Neural cell (in vitro differentiated cells): ENCODE data around the gene TAF11L14. TPM values are rescaled to one million over a fixed set of nuclear protein-coding genes. Genes with fewer than 3 reads are reported as not detected.

Source experiments
- H2AFZ ChIP-seq: fragments of 200-600, 300-800 bp; sonication (generic), shearing (Covaris generic); 2 replicates; pipeline ENCODE4 v1.6.0; 2014; ENCODE audit warnings: low read depth, mild to moderate bottlenecking, antibody characterized with exemption, low read length, moderate library complexity
- H3F3A ChIP-seq: fragments of 200-600 bp; shearing (Covaris generic); 2 replicates; pipeline ENCODE4 v1.6.1; 2016; ENCODE audit warnings: mild to moderate bottlenecking, moderate library complexity, mixed read lengths, antibody characterized with exemption, low read length; ENCODE audit not compliant: insufficient read depth, poor library complexity, severe bottlenecking
- H3K27ac ChIP-seq: fragments of 200-600, 300-800 bp; sonication (generic), shearing (Covaris generic); 2 replicates; pipeline ENCODE4 v1.5.1; 2014; ENCODE audit warnings: mild to moderate bottlenecking, low read length, moderate library complexity
- H3K27me3 ChIP-seq: fragments of 300-800, 200-600 bp; sonication (generic), shearing (Covaris generic); 2 replicates; pipeline ENCODE4 v1.6.0; 2014; ENCODE audit warnings: mild to moderate bottlenecking, low read depth, low read length, moderate library complexity; ENCODE audit not compliant: insufficient read depth
- H3K36me3 ChIP-seq: fragments of 300-800, 200-600 bp; sonication (generic), shearing (Covaris generic); 2 replicates; pipeline ENCODE4 v1.5.1; 2014; ENCODE audit warnings: mild to moderate bottlenecking, antibody characterized with exemption, low read length, moderate library complexity; ENCODE audit not compliant: insufficient read depth
- H3K4me2 ChIP-seq: fragments of 300-800, 200-600 bp; sonication (generic), shearing (Covaris generic); 2 replicates; pipeline ENCODE4 v1.6.0; 2014; ENCODE audit warnings: mild to moderate bottlenecking, low read length
- H3K4me3 ChIP-seq: fragments of 300-800, 200-600 bp; sonication (generic), shearing (Covaris generic); 2 replicates; pipeline ENCODE4 v1.5.1; 2014; ENCODE audit warnings: mild to moderate bottlenecking, low read length, moderate library complexity
- H3K79me2 ChIP-seq: fragments of 200-600 bp; shearing (Covaris generic); replicated peaks from 2 replicates; pipeline ENCODE4 v1.6.0; 2014; ENCODE audit warnings: mild to moderate bottlenecking, low read length, moderate library complexity; ENCODE audit not compliant: insufficient read depth
- H3K9ac ChIP-seq: fragments of 300-800, 200-600 bp; sonication (generic), shearing (Covaris generic); 2 replicates; pipeline ENCODE4 v1.6.1; 2016; ENCODE audit warnings: mild to moderate bottlenecking, low read length, mixed read lengths
- H3K9me2 ChIP-seq: fragments of 200-600 bp; shearing (Covaris generic); 2 replicates; pipeline ENCODE4 v1.6.1; 2016; ENCODE audit warnings: mild to moderate bottlenecking, low read length, mixed read lengths; ENCODE audit not compliant: insufficient read depth
- H3K9me3 ChIP-seq: fragments of 200-600, 300-800 bp; sonication (generic), shearing (Covaris generic); 2 replicates; pipeline ENCODE4 v1.6.1; 2016; ENCODE audit warnings: mild to moderate bottlenecking, mixed run types, low read length, moderate library complexity, mixed read lengths
- H4K20me1 ChIP-seq: fragments of 200-600 bp; shearing (Covaris generic); 2 replicates; pipeline ENCODE4 v1.6.1; 2016; ENCODE audit warnings: mild to moderate bottlenecking, mixed run types; ENCODE audit not compliant: insufficient read depth
- EP300 ChIP-seq: fragments of 450-650 bp; conservative IDR thresholded peaks from 2 replicates; pipeline ENCODE4 v1.6.1; 2014; ENCODE audit warnings: antibody characterized with exemption, mild to moderate bottlenecking, moderate library complexity; ENCODE audit not compliant: poor library complexity, severe bottlenecking
- EZH2 ChIP-seq: fragments of 200-600, 300-800 bp; shearing (Covaris generic), sonication (generic); IDR thresholded peaks from 2 replicates; pipeline ENCODE4 v1.6.1; 2014; ENCODE audit warnings: antibody characterized with exemption, low read length, borderline replicate concordance, mild to moderate bottlenecking; ENCODE audit not compliant: insufficient read depth, poor library complexity, severe bottlenecking
- MXI1 ChIP-seq: fragments of 450-650 bp; conservative IDR thresholded peaks from 2 replicates; pipeline ENCODE4 v1.6.1; 2014; ENCODE audit warnings: antibody characterized with exemption, mild to moderate bottlenecking; ENCODE audit not compliant: poor library complexity, severe bottlenecking
- POLR2AphosphoS5 ChIP-seq: IDR thresholded peaks from 2 replicates; pipeline ENCODE4 v1.6.1; 2012
- RAD21 ChIP-seq: fragments of 450-650 bp; conservative IDR thresholded peaks from 2 replicates; pipeline ENCODE4 v1.6.1; 2014; ENCODE audit warnings: antibody characterized with exemption, mild to moderate bottlenecking, moderate library complexity
- SMC3 ChIP-seq: fragments of 450-650 bp; conservative IDR thresholded peaks from 2 replicates; pipeline ENCODE4 v1.6.1; 2014; ENCODE audit warnings: antibody characterized with exemption, mild to moderate bottlenecking, moderate library complexity; ENCODE audit not compliant: poor library complexity
- TAF1 ChIP-seq: IDR thresholded peaks from 2 replicates; pipeline ENCODE4 v1.6.1; 2012; ENCODE audit warnings: low read depth
- polyA plus RNA-seq: library from polyadenylated mRNA; depleted of rRNA; stranded (reverse); fragments of >200 nt; gene quantifications from 2 replicates; pipeline ENCODE4 v1.2.3, GENCODE V29; 2014
- TF ChIP-seq, protein P1 (sequence below): fragments of 450-650 bp; IDR thresholded peaks from 2 replicates; pipeline ENCODE4 v1.5.1; 2014; ENCODE audit warnings: antibody characterized with exemption, mild to moderate bottlenecking, moderate library complexity; ENCODE audit not compliant: poor library complexity, severe bottlenecking
- TF ChIP-seq, protein P2 (sequence below): IDR thresholded peaks from 2 replicates; pipeline ENCODE4 v1.6.1; 2012; ENCODE audit warnings: borderline replicate concordance

The TAF11L14 gene
- polyA plus RNA-seq, 1 donor from 2014 or later, result not detected

DNA sequence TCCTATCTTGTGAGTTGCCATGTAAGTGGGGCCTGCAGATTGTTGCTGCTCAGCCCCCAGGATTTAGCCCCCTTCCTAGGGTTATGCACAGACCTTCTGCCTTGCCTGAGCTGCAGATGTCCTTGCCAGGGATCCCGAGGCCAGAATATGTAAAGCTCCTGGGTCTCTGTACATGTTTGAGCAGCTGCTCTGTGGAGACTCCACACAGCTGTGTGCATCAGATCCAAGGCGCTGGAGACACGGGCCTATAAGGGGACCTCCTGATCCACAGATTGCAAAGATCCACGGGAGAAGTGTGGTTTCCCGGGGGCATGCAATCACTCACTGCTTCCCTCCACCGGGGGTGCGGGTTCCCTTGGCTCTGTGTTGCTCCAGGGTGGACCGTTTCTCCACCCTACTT is 28.9 kb downstream of the TAF11L14 start:
- H3K4me2 ChIP-seq, result no peak overlapping the region
- TF ChIP-seq EZH2, result no peak
- TF ChIP-seq, protein P1, sequence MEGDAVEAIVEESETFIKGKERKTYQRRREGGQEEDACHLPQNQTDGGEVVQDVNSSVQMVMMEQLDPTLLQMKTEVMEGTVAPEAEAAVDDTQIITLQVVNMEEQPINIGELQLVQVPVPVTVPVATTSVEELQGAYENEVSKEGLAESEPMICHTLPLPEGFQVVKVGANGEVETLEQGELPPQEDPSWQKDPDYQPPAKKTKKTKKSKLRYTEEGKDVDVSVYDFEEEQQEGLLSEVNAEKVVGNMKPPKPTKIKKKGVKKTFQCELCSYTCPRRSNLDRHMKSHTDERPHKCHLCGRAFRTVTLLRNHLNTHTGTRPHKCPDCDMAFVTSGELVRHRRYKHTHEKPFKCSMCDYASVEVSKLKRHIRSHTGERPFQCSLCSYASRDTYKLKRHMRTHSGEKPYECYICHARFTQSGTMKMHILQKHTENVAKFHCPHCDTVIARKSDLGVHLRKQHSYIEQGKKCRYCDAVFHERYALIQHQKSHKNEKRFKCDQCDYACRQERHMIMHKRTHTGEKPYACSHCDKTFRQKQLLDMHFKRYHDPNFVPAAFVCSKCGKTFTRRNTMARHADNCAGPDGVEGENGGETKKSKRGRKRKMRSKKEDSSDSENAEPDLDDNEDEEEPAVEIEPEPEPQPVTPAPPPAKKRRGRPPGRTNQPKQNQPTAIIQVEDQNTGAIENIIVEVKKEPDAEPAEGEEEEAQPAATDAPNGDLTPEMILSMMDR, result no peak
- no peak for TF ChIP-seq POLR2AphosphoS5
- no peak for TF ChIP-seq TAF1
- TF ChIP-seq MXI1, result no peak
- TF ChIP-seq EP300, result no peak
- TF ChIP-seq SMC3, result no peak
- TF ChIP-seq RAD21, result no peak
- TF ChIP-seq, protein P2, sequence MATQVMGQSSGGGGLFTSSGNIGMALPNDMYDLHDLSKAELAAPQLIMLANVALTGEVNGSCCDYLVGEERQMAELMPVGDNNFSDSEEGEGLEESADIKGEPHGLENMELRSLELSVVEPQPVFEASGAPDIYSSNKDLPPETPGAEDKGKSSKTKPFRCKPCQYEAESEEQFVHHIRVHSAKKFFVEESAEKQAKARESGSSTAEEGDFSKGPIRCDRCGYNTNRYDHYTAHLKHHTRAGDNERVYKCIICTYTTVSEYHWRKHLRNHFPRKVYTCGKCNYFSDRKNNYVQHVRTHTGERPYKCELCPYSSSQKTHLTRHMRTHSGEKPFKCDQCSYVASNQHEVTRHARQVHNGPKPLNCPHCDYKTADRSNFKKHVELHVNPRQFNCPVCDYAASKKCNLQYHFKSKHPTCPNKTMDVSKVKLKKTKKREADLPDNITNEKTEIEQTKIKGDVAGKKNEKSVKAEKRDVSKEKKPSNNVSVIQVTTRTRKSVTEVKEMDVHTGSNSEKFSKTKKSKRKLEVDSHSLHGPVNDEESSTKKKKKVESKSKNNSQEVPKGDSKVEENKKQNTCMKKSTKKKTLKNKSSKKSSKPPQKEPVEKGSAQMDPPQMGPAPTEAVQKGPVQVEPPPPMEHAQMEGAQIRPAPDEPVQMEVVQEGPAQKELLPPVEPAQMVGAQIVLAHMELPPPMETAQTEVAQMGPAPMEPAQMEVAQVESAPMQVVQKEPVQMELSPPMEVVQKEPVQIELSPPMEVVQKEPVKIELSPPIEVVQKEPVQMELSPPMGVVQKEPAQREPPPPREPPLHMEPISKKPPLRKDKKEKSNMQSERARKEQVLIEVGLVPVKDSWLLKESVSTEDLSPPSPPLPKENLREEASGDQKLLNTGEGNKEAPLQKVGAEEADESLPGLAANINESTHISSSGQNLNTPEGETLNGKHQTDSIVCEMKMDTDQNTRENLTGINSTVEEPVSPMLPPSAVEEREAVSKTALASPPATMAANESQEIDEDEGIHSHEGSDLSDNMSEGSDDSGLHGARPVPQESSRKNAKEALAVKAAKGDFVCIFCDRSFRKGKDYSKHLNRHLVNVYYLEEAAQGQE, result no peak
- no peaks in the 10 kb centered on the region for H3K9me2 ChIP-seq
- no peaks in the 10 kb centered on the region for H3F3A ChIP-seq
- H3K9ac ChIP-seq, result no peak overlapping the region
- no peaks in the 10 kb centered on the region for H3K9me3 ChIP-seq
- H3K36me3 ChIP-seq, result no peaks in the 10 kb centered on the region
- no peak overlapping the region for H3K27ac ChIP-seq
- no peak overlapping the region for H2AFZ ChIP-seq
- H3K4me3 ChIP-seq, result no peak overlapping the region
- H3K79me2 ChIP-seq, result no peaks in the 10 kb centered on the region
- H3K27me3 ChIP-seq, result no peaks in the 10 kb centered on the region
- H4K20me1 ChIP-seq, result no peaks in the 10 kb centered on the region

- H3K9me2 ChIP-seq, result no peaks in the 10 kb centered on the region
- no peak overlapping the region for H3K9ac ChIP-seq
- H3K36me3 ChIP-seq, result no peaks in the 10 kb centered on the region
- H3K27me3 ChIP-seq, result no peaks in the 10 kb centered on the region
- H3K27ac ChIP-seq, result no peak overlapping the region
- H3K79me2 ChIP-seq, result no peaks in the 10 kb centered on the region
- TF ChIP-seq EP300 (no peak), RAD21 (no peak), POLR2AphosphoS5 (no peak), TAF1 (no peak), SMC3 (no peak)
- TF ChIP-seq, protein P1, result no peak
- TF ChIP-seq, protein P2, result no peak
- H3K9me3 ChIP-seq, result no peaks in the 10 kb centered on the region
- no peak overlapping the region for H2AFZ ChIP-seq
- no peaks in the 10 kb centered on the region for H3F3A ChIP-seq
- H4K20me1 ChIP-seq, result no peaks in the 10 kb centered on the region
- no peak overlapping the region for H3K4me2 ChIP-seq
- H3K4me3 ChIP-seq, result no peak overlapping the region
These were observed 31.6 kb downstream of the TAF11L14 start for GRCh38 chr5:17665836-17666235.
